ENCODE measurements around the gene CEMIP.

Gene CEMIP

GRCh38 chr15:80855206-80855605 lies 76.0 kb downstream of the CEMIP start:
- peaks cover 13 to 26% of the 10 kb centered on the region in 2 donors for H3K4me1 ChIP-seq (ENCODE audit: control insufficient read depth in 1 of 2, insufficient read depth in 2 of 2, low read length in 2 of 2)
- H3K9me3 ChIP-seq (ENCODE audit: control insufficient read depth in 1 of 2, low read length in 2 of 2): no peaks in the 10 kb centered on the region
- no peaks in the 10 kb centered on the region for H3K27me3 ChIP-seq (ENCODE audit: control insufficient read depth in 1 of 2, insufficient read depth in 2 of 2, low read length in 2 of 2)
- H3K4me3 ChIP-seq (ENCODE audit: low read depth in 1 of 2, low read length in 2 of 2): no peak overlapping the region
- no peak overlapping the region for H3K9ac ChIP-seq (ENCODE audit: low read depth in 1 of 2, low read length in 2 of 2)
- no peak overlapping the region for H3K27ac ChIP-seq (ENCODE audit: low read depth, low read length)
- H3K36me3 ChIP-seq (ENCODE audit: control insufficient read depth in 1 of 2, insufficient read depth in 2 of 2, low read length in 2 of 2): no peaks in the 10 kb centered on the region

- no peak overlapping the region for H3K27ac ChIP-seq (ENCODE audit: low read depth, low read length)
- H3K36me3 ChIP-seq (ENCODE audit: control insufficient read depth in 1 of 2, insufficient read depth in 2 of 2, low read length in 2 of 2): no peaks in the 10 kb centered on the region
- no peak overlapping the region for H3K4me3 ChIP-seq (ENCODE audit: low read depth in 1 of 2, low read length in 2 of 2)
- H3K4me1 ChIP-seq (ENCODE audit: control insufficient read depth in 1 of 2, insufficient read depth in 2 of 2, low read length in 2 of 2): peaks cover 13 to 26% of the 10 kb centered on the region in 2 donors
- no peaks in the 10 kb centered on the region for H3K27me3 ChIP-seq (ENCODE audit: control insufficient read depth in 1 of 2, insufficient read depth in 2 of 2, low read length in 2 of 2)
- H3K9ac ChIP-seq (ENCODE audit: low read depth in 1 of 2, low read length in 2 of 2): no peak overlapping the region
- no peaks in the 10 kb centered on the region for H3K9me3 ChIP-seq (ENCODE audit: control insufficient read depth in 1 of 2, low read length in 2 of 2)
These were observed 77.2 kb downstream of the CEMIP start for GRCh38 chr15:80856400-80856799.

- H3K9me3 ChIP-seq (ENCODE audit: control insufficient read depth in 1 of 2, low read length in 2 of 2): no peaks in the 10 kb centered on the region
- no peaks in the 10 kb centered on the region for H3K36me3 ChIP-seq (ENCODE audit: control insufficient read depth in 1 of 2, insufficient read depth in 2 of 2, low read length in 2 of 2)
- H3K4me3 ChIP-seq (ENCODE audit: low read depth in 1 of 2, low read length in 2 of 2): no peak overlapping the region
- H3K27me3 ChIP-seq (ENCODE audit: control insufficient read depth in 1 of 2, insufficient read depth in 2 of 2, low read length in 2 of 2): no peaks in the 10 kb centered on the region
- H3K9ac ChIP-seq (ENCODE audit: low read depth in 1 of 2, low read length in 2 of 2): no peak overlapping the region
- peaks cover 13 to 26% of the 10 kb centered on the region in 2 donors for H3K4me1 ChIP-seq (ENCODE audit: control insufficient read depth in 1 of 2, insufficient read depth in 2 of 2, low read length in 2 of 2)
- H3K27ac ChIP-seq (ENCODE audit: low read depth, low read length): no peak overlapping the region
These were observed 77.7 kb downstream of the CEMIP start for GRCh38 chr15:80856809-80857377.

- H3K9me3 ChIP-seq (ENCODE audit: control insufficient read depth in 1 of 2, low read length in 2 of 2): no peaks in the 10 kb centered on the region
- no peaks in the 10 kb centered on the region for H3K36me3 ChIP-seq (ENCODE audit: control insufficient read depth in 1 of 2, insufficient read depth in 2 of 2, low read length in 2 of 2)
- no peaks in the 10 kb centered on the region for H3K27me3 ChIP-seq (ENCODE audit: control insufficient read depth in 1 of 2, insufficient read depth in 2 of 2, low read length in 2 of 2)
- peaks cover 6 to 9% of the 10 kb centered on the region in 2 donors for H3K4me1 ChIP-seq (ENCODE audit: control insufficient read depth in 1 of 2, insufficient read depth in 2 of 2, low read length in 2 of 2)
- no peak overlapping the region for H3K4me3 ChIP-seq (ENCODE audit: low read depth in 1 of 2, low read length in 2 of 2)
- H3K9ac ChIP-seq (ENCODE audit: low read depth in 1 of 2, low read length in 2 of 2): no peak overlapping the region
- no peak overlapping the region for H3K27ac ChIP-seq (ENCODE audit: low read depth, low read length)
These were observed 82.6 kb downstream of the CEMIP start for GRCh38 chr15:80861731-80862170.

GRCh38 chr15:80864666-80865065 lies 85.5 kb downstream of the CEMIP start:
- Histone ChIP-seq H3K27ac (ENCODE audit: low read depth, low read length) (no peak overlapping the region), H3K4me1 (ENCODE audit: control insufficient read depth in 1 of 2, insufficient read depth in 2 of 2, low read length in 2 of 2) (no peaks in the 10 kb centered on the region), H3K27me3 (ENCODE audit: control insufficient read depth in 1 of 2, insufficient read depth in 2 of 2, low read length in 2 of 2) (no peaks in the 10 kb centered on the region), H3K36me3 (ENCODE audit: control insufficient read depth in 1 of 2, insufficient read depth in 2 of 2, low read length in 2 of 2) (no peaks in the 10 kb centered on the region), H3K9me3 (ENCODE audit: control insufficient read depth in 1 of 2, low read length in 2 of 2) (no peaks in the 10 kb centered on the region), H3K9ac (ENCODE audit: low read depth in 1 of 2, low read length in 2 of 2) (no peak overlapping the region), H3K4me3 (ENCODE audit: low read depth in 1 of 2, low read length in 2 of 2) (no peak overlapping the region)

- Histone ChIP-seq H3K36me3 (ENCODE audit: control insufficient read depth in 1 of 2, insufficient read depth in 2 of 2, low read length in 2 of 2) (no peaks in the 10 kb centered on the region), H3K27ac (ENCODE audit: low read depth, low read length) (no peak overlapping the region), H3K4me1 (ENCODE audit: control insufficient read depth in 1 of 2, insufficient read depth in 2 of 2, low read length in 2 of 2) (peaks cover 0 to 4% of the 10 kb centered on the region in 2 donors), H3K9ac (ENCODE audit: low read depth in 1 of 2, low read length in 2 of 2) (no peak overlapping the region), H3K27me3 (ENCODE audit: control insufficient read depth in 1 of 2, insufficient read depth in 2 of 2, low read length in 2 of 2) (no peaks in the 10 kb centered on the region), H3K4me3 (ENCODE audit: low read depth in 1 of 2, low read length in 2 of 2) (no peak overlapping the region), H3K9me3 (ENCODE audit: control insufficient read depth in 1 of 2, low read length in 2 of 2) (no peaks in the 10 kb centered on the region)
These were observed 87.8 kb downstream of the CEMIP start for GRCh38 chr15:80866936-80867335.

- Histone ChIP-seq H3K4me3 (ENCODE audit: low read depth in 1 of 2, low read length in 2 of 2) (no peak overlapping the region), H3K4me1 (ENCODE audit: control insufficient read depth in 1 of 2, insufficient read depth in 2 of 2, low read length in 2 of 2) (peaks cover 0 to 4% of the 10 kb centered on the region in 2 donors), H3K36me3 (ENCODE audit: control insufficient read depth in 1 of 2, insufficient read depth in 2 of 2, low read length in 2 of 2) (no peaks in the 10 kb centered on the region), H3K9ac (ENCODE audit: low read depth in 1 of 2, low read length in 2 of 2) (no peak overlapping the region), H3K9me3 (ENCODE audit: control insufficient read depth in 1 of 2, low read length in 2 of 2) (no peaks in the 10 kb centered on the region), H3K27me3 (ENCODE audit: control insufficient read depth in 1 of 2, insufficient read depth in 2 of 2, low read length in 2 of 2) (no peaks in the 10 kb centered on the region), H3K27ac (ENCODE audit: low read depth, low read length) (no peak overlapping the region)
These were observed 91.2 kb downstream of the CEMIP start for GRCh38 chr15:80870366-80870765.

GRCh38 chr15:80870893-80871292 lies 91.7 kb downstream of the CEMIP start:
- H3K4me1 ChIP-seq (ENCODE audit: control insufficient read depth in 1 of 2, insufficient read depth in 2 of 2, low read length in 2 of 2): peaks cover 0 to 4% of the 10 kb centered on the region in 2 donors
- no peaks in the 10 kb centered on the region for H3K9me3 ChIP-seq (ENCODE audit: control insufficient read depth in 1 of 2, low read length in 2 of 2)
- H3K36me3 ChIP-seq (ENCODE audit: control insufficient read depth in 1 of 2, insufficient read depth in 2 of 2, low read length in 2 of 2): no peaks in the 10 kb centered on the region
- no peak overlapping the region for H3K4me3 ChIP-seq (ENCODE audit: low read depth in 1 of 2, low read length in 2 of 2)
- H3K27me3 ChIP-seq (ENCODE audit: control insufficient read depth in 1 of 2, insufficient read depth in 2 of 2, low read length in 2 of 2): no peaks in the 10 kb centered on the region
- no peak overlapping the region for H3K27ac ChIP-seq (ENCODE audit: low read depth, low read length)
- H3K9ac ChIP-seq (ENCODE audit: low read depth in 1 of 2, low read length in 2 of 2): no peak overlapping the region

GRCh38 chr15:80871858-80872257 lies 92.7 kb downstream of the CEMIP start:
- H3K36me3 ChIP-seq (ENCODE audit: control insufficient read depth in 1 of 2, insufficient read depth in 2 of 2, low read length in 2 of 2): no peaks in the 10 kb centered on the region
- no peak overlapping the region for H3K4me3 ChIP-seq (ENCODE audit: low read depth in 1 of 2, low read length in 2 of 2)
- H3K27me3 ChIP-seq (ENCODE audit: control insufficient read depth in 1 of 2, insufficient read depth in 2 of 2, low read length in 2 of 2): no peaks in the 10 kb centered on the region
- no peak overlapping the region for H3K9ac ChIP-seq (ENCODE audit: low read depth in 1 of 2, low read length in 2 of 2)
- no peak overlapping the region for H3K27ac ChIP-seq (ENCODE audit: low read depth, low read length)
- H3K4me1 ChIP-seq (ENCODE audit: control insufficient read depth in 1 of 2, insufficient read depth in 2 of 2, low read length in 2 of 2): peaks cover 0 to 4% of the 10 kb centered on the region in 2 donors
- no peaks in the 10 kb centered on the region for H3K9me3 ChIP-seq (ENCODE audit: control insufficient read depth in 1 of 2, low read length in 2 of 2)

GRCh38 chr15:80873366-80873952 lies 94.3 kb downstream of the CEMIP start:
- H3K9me3 ChIP-seq (ENCODE audit: control insufficient read depth in 1 of 2, low read length in 2 of 2): no peaks in the 10 kb centered on the region
- no peak overlapping the region for H3K27ac ChIP-seq (ENCODE audit: low read depth, low read length)
- H3K4me1 ChIP-seq (ENCODE audit: control insufficient read depth in 1 of 2, insufficient read depth in 2 of 2, low read length in 2 of 2): peaks cover 0 to 4% of the 10 kb centered on the region in 2 donors
- H3K27me3 ChIP-seq (ENCODE audit: control insufficient read depth in 1 of 2, insufficient read depth in 2 of 2, low read length in 2 of 2): no peaks in the 10 kb centered on the region
- no peak overlapping the region for H3K4me3 ChIP-seq (ENCODE audit: low read depth in 1 of 2, low read length in 2 of 2)
- no peaks in the 10 kb centered on the region for H3K36me3 ChIP-seq (ENCODE audit: control insufficient read depth in 1 of 2, insufficient read depth in 2 of 2, low read length in 2 of 2)
- no peak overlapping the region for H3K9ac ChIP-seq (ENCODE audit: low read depth in 1 of 2, low read length in 2 of 2)
